Stomach (tissue), 4 donors: ENCODE results near the gene LHFPL6.

Experiments
- CTCF ChIP-seq, 7 experiments: fragments of 450-650 bp in 4 of 7; fragments of 200-600 bp in 3 of 7; sonication (generic) in 3 of 7; IDR thresholded peaks; one replicate each; pipeline ENCODE4 v1.5.1; 2016 to 2019; ENCODE audit warnings: antibody characterized with exemption in 7 of 7, control low read depth in 2 of 7, mild to moderate bottlenecking in 1 of 7
- POLR2A ChIP-seq, 4 donors: fragments of 450-650 bp; IDR thresholded peaks; one replicate each; pipeline ENCODE4 v1.6.1; 2016; ENCODE audit warnings: antibody characterized with exemption in 4 of 4, control low read depth in 2 of 4, mild to moderate bottlenecking in 1 of 4, moderate library complexity in 1 of 4

GRCh38 chr13:39494006-39494405 is 109.0 kb downstream of the LHFPL6 start:
- no peak for TF ChIP-seq CTCF (IDR thresholded peaks at IDR 0.05)
- TF ChIP-seq POLR2A (IDR thresholded peaks at IDR 0.05): no peak
